ENCODE data around the gene RNF31. TPM values are rescaled to one million over a fixed set of nuclear protein-coding genes. Genes with fewer than 3 reads are reported as not detected.
A peak's percentile ranks its signal among the peaks of the same experiment; 100 is the strongest.

RNF31 gene
- total and polyA plus RNA-seq, 2 experiments from 2014 or later, result 27.8 to 29.7 TPM

- H3K4me2 ChIP-seq, result no peak overlapping the region
- H3K27me3 ChIP-seq, result no peaks in the 10 kb centered on the region
- peaks cover 14% of the 10 kb centered on the region for H3K4me1 ChIP-seq (ENCODE audit: insufficient read depth)
- no peak for DNase-seq (ENCODE audit: low spot score)
- H3K9me3 ChIP-seq (ENCODE audit: low read depth), result no peaks in the 10 kb centered on the region
- 97% methylated on average over 15 of the region's 15 CpGs for WGBS (ENCODE audit: low lambda C conversion rate, missing lambda C conversion rate)
- H3K9me2 ChIP-seq (replicated peaks; ENCODE audit: insufficient read depth), result no peaks in the 10 kb centered on the region
- H3K4me3 ChIP-seq, result no peak overlapping the region
- TF ChIP-seq EZH2phosphoT487 (IDR thresholded peaks at IDR 0.05; ENCODE audit: low read depth, severe bottlenecking, unreplicated experiment) (no peak), EZH2 (IDR thresholded peaks at IDR 0.05; ENCODE audit: borderline replicate concordance) (no peak)
- TF ChIP-seq, protein P1, sequence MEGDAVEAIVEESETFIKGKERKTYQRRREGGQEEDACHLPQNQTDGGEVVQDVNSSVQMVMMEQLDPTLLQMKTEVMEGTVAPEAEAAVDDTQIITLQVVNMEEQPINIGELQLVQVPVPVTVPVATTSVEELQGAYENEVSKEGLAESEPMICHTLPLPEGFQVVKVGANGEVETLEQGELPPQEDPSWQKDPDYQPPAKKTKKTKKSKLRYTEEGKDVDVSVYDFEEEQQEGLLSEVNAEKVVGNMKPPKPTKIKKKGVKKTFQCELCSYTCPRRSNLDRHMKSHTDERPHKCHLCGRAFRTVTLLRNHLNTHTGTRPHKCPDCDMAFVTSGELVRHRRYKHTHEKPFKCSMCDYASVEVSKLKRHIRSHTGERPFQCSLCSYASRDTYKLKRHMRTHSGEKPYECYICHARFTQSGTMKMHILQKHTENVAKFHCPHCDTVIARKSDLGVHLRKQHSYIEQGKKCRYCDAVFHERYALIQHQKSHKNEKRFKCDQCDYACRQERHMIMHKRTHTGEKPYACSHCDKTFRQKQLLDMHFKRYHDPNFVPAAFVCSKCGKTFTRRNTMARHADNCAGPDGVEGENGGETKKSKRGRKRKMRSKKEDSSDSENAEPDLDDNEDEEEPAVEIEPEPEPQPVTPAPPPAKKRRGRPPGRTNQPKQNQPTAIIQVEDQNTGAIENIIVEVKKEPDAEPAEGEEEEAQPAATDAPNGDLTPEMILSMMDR (IDR thresholded peaks at IDR 0.05; ENCODE audit: poor library complexity), result no peak
- no peak overlapping the region for H2AFZ ChIP-seq
- no peak overlapping the region for H3K27ac ChIP-seq
- peaks cover 48% of the 10 kb centered on the region for H3K79me2 ChIP-seq
- H4K20me1 ChIP-seq (ENCODE audit: insufficient read depth, poor library complexity, severe bottlenecking), result no peaks in the 10 kb centered on the region
- no peaks in the 10 kb centered on the region for H3K36me3 ChIP-seq (replicated peaks; ENCODE audit: insufficient read depth, low read depth)
Measured at GRCh38 chr14:24192933-24193332, 45.6 kb downstream of the RNF31 start.

DNA sequence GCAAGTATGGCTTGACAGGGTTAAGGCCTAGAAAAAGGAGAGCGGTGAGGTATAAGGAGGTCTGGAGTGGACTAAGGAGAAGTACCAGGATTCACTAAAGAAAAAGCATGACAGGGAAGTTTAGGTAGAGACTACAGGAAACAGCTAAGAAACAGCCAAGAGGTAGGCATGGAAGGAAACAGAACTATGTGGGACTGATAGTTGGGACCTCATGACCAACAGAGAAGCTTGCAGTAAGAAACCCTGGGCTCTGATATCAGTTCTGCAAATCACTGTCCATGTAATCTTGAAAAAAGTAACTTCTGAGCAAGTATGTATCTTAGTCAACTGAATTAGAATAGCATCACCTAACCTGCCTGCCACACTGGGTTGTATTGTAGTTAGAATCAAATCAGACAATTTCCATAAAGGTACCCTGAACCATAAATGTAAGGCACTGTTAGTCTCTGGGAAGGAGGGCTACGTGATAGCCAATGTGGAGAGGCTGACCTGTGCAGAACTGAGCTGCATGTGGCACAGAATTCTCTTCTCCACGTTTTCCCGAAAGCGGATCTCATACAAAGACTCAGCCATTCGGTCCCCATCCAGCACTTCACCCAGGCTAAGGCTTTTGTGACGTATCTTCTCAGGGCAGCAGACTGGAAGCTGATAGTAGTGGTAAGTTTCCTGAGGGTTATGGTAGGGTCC lies 47.0 kb downstream of the RNF31 start:
- Histone ChIP-seq H3K27ac (peak overlapping the region; percentile 99), H3K4me3 (peak overlapping the region; percentile 95), H2AFZ (no peak overlapping the region), H3K4me2 (peak overlapping the region; percentile 94), H3K36me3 (replicated peaks; ENCODE audit: insufficient read depth, low read depth) (no peaks in the 10 kb centered on the region), H3K27me3 (no peaks in the 10 kb centered on the region), H4K20me1 (ENCODE audit: insufficient read depth, poor library complexity, severe bottlenecking) (no peaks in the 10 kb centered on the region), H3K9me2 (replicated peaks; ENCODE audit: insufficient read depth) (no peaks in the 10 kb centered on the region), H3K4me1 (ENCODE audit: insufficient read depth) (peaks cover 13% of the 10 kb centered on the region), H3K79me2 (peaks cover 58% of the 10 kb centered on the region), H3K9me3 (ENCODE audit: low read depth) (no peaks in the 10 kb centered on the region)
- no peak for DNase-seq (ENCODE audit: low spot score)
- TF ChIP-seq, protein P1 (IDR thresholded peaks at IDR 0.05; ENCODE audit: poor library complexity), result no peak
- TF ChIP-seq EZH2 (IDR thresholded peaks at IDR 0.05; ENCODE audit: borderline replicate concordance), result no peak
- no peak for TF ChIP-seq EZH2phosphoT487 (IDR thresholded peaks at IDR 0.05; ENCODE audit: low read depth, severe bottlenecking, unreplicated experiment)
- 91% methylated on average over 7 of the region's 7 CpGs for WGBS (ENCODE audit: low lambda C conversion rate, missing lambda C conversion rate)

DNA sequence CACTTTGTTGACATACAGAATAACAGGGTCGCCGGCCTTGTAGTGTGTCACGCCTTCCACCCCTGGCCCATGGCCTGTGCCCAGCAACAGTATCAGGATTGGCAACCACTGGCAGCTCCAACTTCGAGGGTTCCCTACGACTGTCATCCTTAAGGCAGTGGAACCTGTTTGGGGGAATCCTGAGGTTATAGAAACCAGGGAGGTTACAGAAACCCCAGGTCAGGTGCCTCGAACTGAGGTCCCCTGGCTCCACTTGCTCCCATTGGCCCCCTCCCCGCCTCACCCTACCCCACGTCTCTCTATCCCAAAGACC lies 47.5 kb downstream of the RNF31 start:
- Histone ChIP-seq H3K79me2 (peaks cover 59% of the 10 kb centered on the region), H3K4me3 (peak overlapping the region; percentile 95), H3K9me2 (replicated peaks; ENCODE audit: insufficient read depth) (no peaks in the 10 kb centered on the region), H3K4me1 (ENCODE audit: insufficient read depth) (peaks cover 13% of the 10 kb centered on the region), H3K27me3 (no peaks in the 10 kb centered on the region), H3K27ac (peak overlapping the region; percentile 99), H4K20me1 (ENCODE audit: insufficient read depth, poor library complexity, severe bottlenecking) (no peaks in the 10 kb centered on the region), H3K36me3 (replicated peaks; ENCODE audit: insufficient read depth, low read depth) (no peaks in the 10 kb centered on the region), H2AFZ (peak overlapping the region; percentile 94), H3K4me2 (peak overlapping the region; percentile 94), H3K9me3 (ENCODE audit: low read depth) (no peaks in the 10 kb centered on the region)
- TF ChIP-seq, protein P1 (IDR thresholded peaks at IDR 0.05; ENCODE audit: poor library complexity), result no peak
- TF ChIP-seq EZH2phosphoT487 (IDR thresholded peaks at IDR 0.05; ENCODE audit: low read depth, severe bottlenecking, unreplicated experiment) (no peak), EZH2 (IDR thresholded peaks at IDR 0.05; ENCODE audit: borderline replicate concordance) (no peak)
- WGBS (ENCODE audit: low lambda C conversion rate, missing lambda C conversion rate), result 78% methylated on average over 5 of the region's 8 CpGs
- no peak for DNase-seq (ENCODE audit: low spot score)
